T-helper 1 cell treated with Interleukin-12 subunit alpha and Interleukin-12 subunit beta and Interleukin-4 antibody, amounts not matched to agents 30 μg/mL and 1 μg/mL, for 36 hours (primary cell): ENCODE results near the gene NALCN.
A peak's percentile ranks its signal among the peaks of the same experiment; 100 is the strongest.

Experiments
- H3K27ac Mint-ChIP-seq: one replicate; pipeline ENCODE4 v1.8.0; 2021; ENCODE audit warnings: mild to moderate bottlenecking, mixed read lengths
- H3K27me3 Mint-ChIP-seq: one replicate; pipeline ENCODE4 v1.8.0; 2021; ENCODE audit warnings: low read depth, mixed read lengths
- H3K36me3 Mint-ChIP-seq: one replicate; pipeline ENCODE4 v1.8.0; 2021; ENCODE audit warnings: low read depth, mixed read lengths
- H3K4me1 Mint-ChIP-seq: one replicate; pipeline ENCODE4 v1.8.0; 2021; ENCODE audit warnings: low read depth, mixed read lengths
- H3K4me3 Mint-ChIP-seq: one replicate; pipeline ENCODE4 v1.8.0; 2021; ENCODE audit warnings: mild to moderate bottlenecking, moderate library complexity, mixed read lengths
- H3K9me3 Mint-ChIP-seq: one replicate; pipeline ENCODE4 v1.8.0; 2021; ENCODE audit warnings: mixed read lengths

Gene NALCN

GRCh38 chr13:101258071-101258470, 158.2 kb downstream of the NALCN start:
- H3K4me1 Mint-ChIP-seq = peaks cover 6% of the 10 kb centered on the region
- H3K9me3 Mint-ChIP-seq = no peaks in the 10 kb centered on the region
- H3K36me3 Mint-ChIP-seq = no peaks in the 10 kb centered on the region
- H3K4me3 Mint-ChIP-seq = no peak overlapping the region
- H3K27ac Mint-ChIP-seq = peak overlapping the region; percentile 2
- peaks cover 19% of the 10 kb centered on the region for H3K27me3 Mint-ChIP-seq

GRCh38 chr13:101248739-101249514, 167.4 kb downstream of the NALCN start:
- H3K36me3 Mint-ChIP-seq = no peaks in the 10 kb centered on the region
- H3K4me1 Mint-ChIP-seq = peaks cover 9% of the 10 kb centered on the region
- peaks cover 10% of the 10 kb centered on the region for H3K27me3 Mint-ChIP-seq
- H3K9me3 Mint-ChIP-seq = peaks cover 7% of the 10 kb centered on the region
- H3K27ac Mint-ChIP-seq = no peak overlapping the region
- no peak overlapping the region for H3K4me3 Mint-ChIP-seq

GRCh38 chr13:101242720-101243119, 173.6 kb downstream of the NALCN start:
- no peak overlapping the region for H3K27ac Mint-ChIP-seq
- H3K9me3 Mint-ChIP-seq = no peaks in the 10 kb centered on the region
- H3K4me1 Mint-ChIP-seq = peaks cover 9% of the 10 kb centered on the region
- no peaks in the 10 kb centered on the region for H3K36me3 Mint-ChIP-seq
- no peak overlapping the region for H3K4me3 Mint-ChIP-seq
- H3K27me3 Mint-ChIP-seq = no peaks in the 10 kb centered on the region

- Mint-ChIP-seq H3K27ac (no peak overlapping the region), H3K27me3 (no peaks in the 10 kb centered on the region), H3K4me1 (no peaks in the 10 kb centered on the region), H3K9me3 (no peaks in the 10 kb centered on the region), H3K4me3 (no peak overlapping the region), H3K36me3 (no peaks in the 10 kb centered on the region)
Observed at GRCh38 chr13:101238555-101238954, 177.8 kb downstream of the NALCN start.

GRCh38 chr13:101231751-101232428, 184.4 kb downstream of the NALCN start:
- no peaks in the 10 kb centered on the region for H3K9me3 Mint-ChIP-seq
- no peak overlapping the region for H3K4me3 Mint-ChIP-seq
- H3K36me3 Mint-ChIP-seq = no peaks in the 10 kb centered on the region
- no peak overlapping the region for H3K27ac Mint-ChIP-seq
- no peaks in the 10 kb centered on the region for H3K4me1 Mint-ChIP-seq
- H3K27me3 Mint-ChIP-seq = no peaks in the 10 kb centered on the region

- Mint-ChIP-seq H3K27ac (no peak overlapping the region), H3K36me3 (no peaks in the 10 kb centered on the region), H3K4me1 (no peaks in the 10 kb centered on the region), H3K9me3 (no peaks in the 10 kb centered on the region), H3K4me3 (no peak overlapping the region), H3K27me3 (no peaks in the 10 kb centered on the region)
Observed at GRCh38 chr13:101230271-101230890, 185.9 kb downstream of the NALCN start.

GRCh38 chr13:101219609-101220265, 196.6 kb downstream of the NALCN start:
- H3K27me3 Mint-ChIP-seq = no peaks in the 10 kb centered on the region
- no peaks in the 10 kb centered on the region for H3K36me3 Mint-ChIP-seq
- no peak overlapping the region for H3K4me3 Mint-ChIP-seq
- no peaks in the 10 kb centered on the region for H3K9me3 Mint-ChIP-seq
- H3K27ac Mint-ChIP-seq = no peak overlapping the region
- H3K4me1 Mint-ChIP-seq = no peaks in the 10 kb centered on the region

- Mint-ChIP-seq H3K36me3 (no peaks in the 10 kb centered on the region), H3K27me3 (no peaks in the 10 kb centered on the region), H3K27ac (no peak overlapping the region), H3K4me1 (no peaks in the 10 kb centered on the region), H3K4me3 (no peak overlapping the region), H3K9me3 (no peaks in the 10 kb centered on the region)
Observed at GRCh38 chr13:101218484-101218883, 197.8 kb downstream of the NALCN start.

GRCh38 chr13:101217086-101217485, 199.2 kb downstream of the NALCN start:
- Mint-ChIP-seq H3K36me3 (no peaks in the 10 kb centered on the region), H3K9me3 (no peaks in the 10 kb centered on the region), H3K4me3 (no peak overlapping the region), H3K27ac (no peak overlapping the region), H3K4me1 (no peaks in the 10 kb centered on the region), H3K27me3 (no peaks in the 10 kb centered on the region)

- Mint-ChIP-seq H3K27me3 (no peaks in the 10 kb centered on the region), H3K4me1 (no peaks in the 10 kb centered on the region), H3K4me3 (no peak overlapping the region), H3K9me3 (no peaks in the 10 kb centered on the region), H3K27ac (no peak overlapping the region), H3K36me3 (no peaks in the 10 kb centered on the region)
Observed at GRCh38 chr13:101211261-101211660, 205.0 kb downstream of the NALCN start.

- Mint-ChIP-seq H3K4me3 (no peak overlapping the region), H3K36me3 (no peaks in the 10 kb centered on the region), H3K27ac (no peak overlapping the region), H3K27me3 (no peaks in the 10 kb centered on the region), H3K9me3 (no peaks in the 10 kb centered on the region), H3K4me1 (no peaks in the 10 kb centered on the region)
Observed at GRCh38 chr13:101210774-101211173, 205.5 kb downstream of the NALCN start.

GRCh38 chr13:101209206-101209893, 207.0 kb downstream of the NALCN start:
- no peaks in the 10 kb centered on the region for H3K9me3 Mint-ChIP-seq
- no peak overlapping the region for H3K27ac Mint-ChIP-seq
- no peaks in the 10 kb centered on the region for H3K27me3 Mint-ChIP-seq
- H3K4me3 Mint-ChIP-seq = no peak overlapping the region
- no peaks in the 10 kb centered on the region for H3K4me1 Mint-ChIP-seq
- H3K36me3 Mint-ChIP-seq = no peaks in the 10 kb centered on the region

- Mint-ChIP-seq H3K4me1 (no peaks in the 10 kb centered on the region), H3K9me3 (no peaks in the 10 kb centered on the region), H3K27me3 (no peaks in the 10 kb centered on the region), H3K4me3 (no peak overlapping the region), H3K27ac (no peak overlapping the region), H3K36me3 (no peaks in the 10 kb centered on the region)
Observed at GRCh38 chr13:101205408-101205807, 210.9 kb downstream of the NALCN start.

- H3K4me3 Mint-ChIP-seq = no peak overlapping the region
- no peaks in the 10 kb centered on the region for H3K36me3 Mint-ChIP-seq
- no peaks in the 10 kb centered on the region for H3K4me1 Mint-ChIP-seq
- no peaks in the 10 kb centered on the region for H3K9me3 Mint-ChIP-seq
- H3K27ac Mint-ChIP-seq = no peak overlapping the region
- H3K27me3 Mint-ChIP-seq = no peaks in the 10 kb centered on the region
Observed at GRCh38 chr13:101204270-101205020, 211.9 kb downstream of the NALCN start.
